Sigmoid colon (tissue), 4 donors: Measurements from ENCODE around the gene KATNBL1.

Experiments
- CTCF ChIP-seq, 4 experiments: fragments of 450-650 bp in 3 of 4; fragments of 200-600 bp in 1 of 4; IDR thresholded peaks; one replicate each; pipeline ENCODE4 v1.5.1; 2016 to 2019; ENCODE audit warnings: antibody characterized with exemption in 4 of 4, mild to moderate bottlenecking in 3 of 4, moderate library complexity in 2 of 4
- EP300 ChIP-seq, 4 donors: sonication (generic); formaldehyde crosslinking; IDR thresholded peaks; one replicate each; pipeline ENCODE4 v1.6.1; 2017; ENCODE audit warnings: antibody characterized with exemption in 4 of 4
- POLR2A ChIP-seq, 2 donors: fragments of 450-650 bp; IDR thresholded peaks; one replicate each; pipeline ENCODE4 v1.6.1; 2016; ENCODE audit warnings: antibody characterized with exemption in 2 of 2, mild to moderate bottlenecking in 2 of 2, moderate library complexity in 2 of 2
- POLR2AphosphoS5 ChIP-seq, 4 donors: sonication (generic); formaldehyde crosslinking; IDR thresholded peaks; one replicate each; pipeline ENCODE4 v1.6.1; 2017; ENCODE audit warnings: antibody characterized with exemption in 4 of 4

- TF ChIP-seq CTCF (IDR thresholded peaks at IDR 0.05): no peak
- TF ChIP-seq POLR2A (IDR thresholded peaks at IDR 0.05): no peak
- no peak for TF ChIP-seq EP300 (IDR thresholded peaks at IDR 0.05)
- TF ChIP-seq POLR2AphosphoS5 (IDR thresholded peaks at IDR 0.05): no peak
These were observed 76.4 kb downstream of the KATNBL1 start for GRCh38 chr15:34133511-34133910.
